Measurements from ENCODE around the gene RAB17.

DNA sequence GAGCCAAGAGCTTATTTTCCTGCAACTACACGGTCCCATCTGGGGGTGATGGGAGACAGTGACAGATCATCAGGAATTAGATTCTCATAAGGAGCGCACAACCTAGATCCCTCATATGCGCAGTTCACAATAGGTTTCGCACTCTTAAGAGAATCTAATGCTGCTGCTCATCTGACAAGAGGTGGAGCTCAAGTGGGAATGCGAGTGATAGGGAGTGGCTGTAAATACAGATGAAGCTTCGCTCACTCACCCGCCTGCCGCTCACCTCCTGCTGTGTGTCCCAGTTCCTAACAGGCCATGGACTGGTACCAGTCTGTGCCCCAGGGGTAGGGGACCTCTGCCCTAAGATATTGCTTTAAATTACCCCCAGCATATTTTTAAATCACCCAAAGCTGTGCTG is 47.6 kb upstream of the RAB17 start:
- TF ChIP-seq, protein P1, sequence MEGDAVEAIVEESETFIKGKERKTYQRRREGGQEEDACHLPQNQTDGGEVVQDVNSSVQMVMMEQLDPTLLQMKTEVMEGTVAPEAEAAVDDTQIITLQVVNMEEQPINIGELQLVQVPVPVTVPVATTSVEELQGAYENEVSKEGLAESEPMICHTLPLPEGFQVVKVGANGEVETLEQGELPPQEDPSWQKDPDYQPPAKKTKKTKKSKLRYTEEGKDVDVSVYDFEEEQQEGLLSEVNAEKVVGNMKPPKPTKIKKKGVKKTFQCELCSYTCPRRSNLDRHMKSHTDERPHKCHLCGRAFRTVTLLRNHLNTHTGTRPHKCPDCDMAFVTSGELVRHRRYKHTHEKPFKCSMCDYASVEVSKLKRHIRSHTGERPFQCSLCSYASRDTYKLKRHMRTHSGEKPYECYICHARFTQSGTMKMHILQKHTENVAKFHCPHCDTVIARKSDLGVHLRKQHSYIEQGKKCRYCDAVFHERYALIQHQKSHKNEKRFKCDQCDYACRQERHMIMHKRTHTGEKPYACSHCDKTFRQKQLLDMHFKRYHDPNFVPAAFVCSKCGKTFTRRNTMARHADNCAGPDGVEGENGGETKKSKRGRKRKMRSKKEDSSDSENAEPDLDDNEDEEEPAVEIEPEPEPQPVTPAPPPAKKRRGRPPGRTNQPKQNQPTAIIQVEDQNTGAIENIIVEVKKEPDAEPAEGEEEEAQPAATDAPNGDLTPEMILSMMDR (IDR thresholded peaks at IDR 0.05), result no peak
- TF ChIP-seq POLR2A (IDR thresholded peaks at IDR 0.05), result no peak

Measured in prostate gland (tissue), 2 donors.